HepG2 (cell line): ENCODE data around the gene TRIM27. TPM values are rescaled to one million over a fixed set of nuclear protein-coding genes. Genes with fewer than 3 reads are reported as not detected.

ENCODE experiments used
- CHD4 ChIP-seq: fragments of 200-600 bp; sonication (generic); IDR thresholded peaks from 2 replicates; pipeline ENCODE4 v1.7.0; 2017; ENCODE audit warnings: mild to moderate bottlenecking, low read length, borderline replicate concordance
- EHMT2 ChIP-seq: fragments of 200-600 bp; sonication (generic); IDR thresholded peaks from 2 replicates; pipeline ENCODE4 v1.7.0; 2017; ENCODE audit warnings: antibody characterized with exemption, low read depth, low read length, borderline replicate concordance
- KLF6 ChIP-seq: IDR thresholded peaks from 2 replicates; pipeline ENCODE4 v1.8.0; 2016; ENCODE audit warnings: missing biosample characterization, missing genetic modification reagents
- MYNN ChIP-seq: sonication (generic); formaldehyde crosslinking; IDR thresholded peaks from 2 replicates; pipeline ENCODE4 v1.4.0; 2020; ENCODE audit warnings: mild to moderate bottlenecking, low read depth, missing genetic modification reagents
- POLR2G ChIP-seq: fragments of 200-400 bp; formaldehyde crosslinking; IDR thresholded peaks from 2 replicates; pipeline ENCODE4 v1.6.1; 2018; ENCODE audit warnings: mild to moderate bottlenecking, low read depth, low read length, moderate library complexity
- TBX2 ChIP-seq: sonication (generic); formaldehyde crosslinking; IDR thresholded peaks from 2 replicates; pipeline ENCODE4 v1.5.0; 2020; ENCODE audit warnings: missing genetic modification reagents, mild to moderate bottlenecking, borderline replicate concordance
- ZKSCAN1 ChIP-seq: fragments of 150-350 bp; IDR thresholded peaks from 2 replicates; pipeline ENCODE4 v1.6.1; 2014; ENCODE audit warnings: low read length
- ZNF337 ChIP-seq: sonication (generic); formaldehyde crosslinking; IDR thresholded peaks from 2 replicates; pipeline ENCODE4 v1.5.1; 2020; ENCODE audit warnings: missing genetic modification reagents, low read depth, mild to moderate bottlenecking, borderline replicate concordance
- ZSCAN25 ChIP-seq: sonication (generic); formaldehyde crosslinking; IDR thresholded peaks from 2 replicates; pipeline ENCODE4 v1.8.0; 2022; ENCODE audit warnings: mild to moderate bottlenecking, missing genetic modification reagents
- ZZZ3 ChIP-seq: sonication (generic); formaldehyde crosslinking; IDR thresholded peaks from 2 replicates; pipeline ENCODE4 v1.4.0; 2020; ENCODE audit warnings: missing genetic modification reagents, mild to moderate bottlenecking, borderline replicate concordance
- polyA plus RNA-seq, 8 experiments: library from polyadenylated mRNA; depleted of rRNA in 3 of 8; stranded (reverse) in 7 of 8; unstranded in 1 of 8; fragments of >200 nt; fragmentation: Illumina TruSeq in 4 of 8; extraction: Trizol in 4 of 8; gene quantifications; 2 replicates each; pipeline versions ENCODE4 v1.2.1 to v1.2.3, GENCODE V29; 2011 to 2016; ENCODE audit warnings: low read depth in 4 of 8, missing spikeins in 1 of 8, mixed read lengths in 1 of 8; ENCODE audit not compliant: insufficient read depth in 1 of 8
- total RNA-seq, 5 experiments: library from RNA; depleted of rRNA; stranded (reverse); fragments of >200 nt; fragmentation: Illumina TruSeq; extraction: Trizol; gene quantifications; 2 replicates each; pipeline ENCODE4 v1.2.3, GENCODE V29; 2016; ENCODE audit warnings: low read depth in 1 of 5
- TF ChIP-seq, protein P1 (sequence below): sonication (generic); formaldehyde crosslinking; IDR thresholded peaks from 2 replicates; pipeline ENCODE4 v1.4.0; 2020; ENCODE audit warnings: missing genetic modification reagents
- TF ChIP-seq, protein P2 (sequence below): sonication (generic); formaldehyde crosslinking; IDR thresholded peaks from 2 replicates; pipeline ENCODE4 v1.4.0; 2020; ENCODE audit warnings: missing genetic modification reagents
- TF ChIP-seq, protein P3 (sequence below): sonication (generic); formaldehyde crosslinking; conservative IDR thresholded peaks from 2 replicates; pipeline ENCODE4 v1.8.0; 2022; ENCODE audit warnings: mild to moderate bottlenecking, moderate library complexity, missing genetic modification reagents
- TF ChIP-seq, protein P4 (sequence below): sonication (generic); formaldehyde crosslinking; IDR thresholded peaks from 2 replicates; pipeline ENCODE4 v1.9.0; 2021; ENCODE audit warnings: missing genetic modification reagents, mild to moderate bottlenecking, borderline replicate concordance
- TF ChIP-seq, protein P5 (sequence below): IDR thresholded peaks from 2 replicates; pipeline ENCODE4 v1.6.1; 2016; ENCODE audit warnings: low read depth

Gene TRIM27
- total and polyA plus RNA-seq, 2 of the 13 experiments (the other 11 are each of a cell fraction or from before 2014, with no cell fraction given), result 88.6 to 112 TPM

DNA sequence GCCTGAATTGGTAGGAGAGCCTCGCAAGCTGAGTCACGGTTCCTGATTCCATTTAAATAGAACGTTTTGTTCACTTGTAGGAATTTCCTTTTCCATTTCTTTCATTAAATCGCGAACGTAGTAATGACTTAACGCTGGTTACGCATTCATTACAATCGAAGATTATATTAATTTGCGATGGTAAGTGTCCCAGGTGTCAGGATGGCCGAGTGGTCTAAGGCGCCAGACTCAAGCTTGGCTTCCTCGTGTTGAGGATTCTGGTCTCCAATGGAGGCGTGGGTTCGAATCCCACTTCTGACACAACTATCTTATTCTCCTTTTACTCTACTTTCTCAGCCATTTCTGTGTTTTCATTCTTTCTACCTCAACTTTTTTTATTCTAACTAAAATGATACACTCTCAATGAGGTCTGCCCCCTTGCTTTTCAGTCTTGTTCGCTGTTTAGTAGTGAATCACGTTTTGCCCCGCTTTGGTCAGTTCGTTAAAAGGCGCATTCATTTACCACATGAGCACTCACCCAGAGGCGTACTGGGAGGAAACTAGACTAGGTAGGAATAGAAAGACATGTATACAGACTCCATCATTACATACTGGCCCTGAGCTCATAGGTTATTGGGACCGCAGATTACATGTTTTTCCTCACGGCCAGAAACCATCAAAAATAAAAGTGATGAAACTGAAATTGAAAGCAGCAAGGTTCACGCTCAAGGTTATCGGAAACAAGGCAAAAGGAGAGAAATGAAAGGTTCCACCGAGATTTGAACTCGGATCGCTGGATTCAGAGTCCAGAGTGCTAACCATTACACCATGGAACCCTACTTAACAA is 17.3 kb upstream of the TRIM27 start (continued):
- TF ChIP-seq ZKSCAN1 (peak; percentile 52; the same call in 1 of the 2 replicates), CHD4 (peak; percentile 22; the same call in 1 of the 2 replicates), POLR2G (no peak), TBX2 (peak; percentile 54), ZSCAN25 (CRISPR knock-in tag) (peak; percentile 97), KLF6 (CRISPR knock-in tag) (0 out of 2 replicates have a peak, but pooled peaks have one; percentile 22), MYNN (CRISPR knock-in tag) (no peak), EHMT2 (peak; percentile 55; the same call in 1 of the 2 replicates), ZZZ3 (CRISPR knock-in tag) (no peak), ZNF337 (CRISPR knock-in tag) (peak; percentile 56; the same call in 1 of the 2 replicates)
- TF ChIP-seq, protein P1, sequence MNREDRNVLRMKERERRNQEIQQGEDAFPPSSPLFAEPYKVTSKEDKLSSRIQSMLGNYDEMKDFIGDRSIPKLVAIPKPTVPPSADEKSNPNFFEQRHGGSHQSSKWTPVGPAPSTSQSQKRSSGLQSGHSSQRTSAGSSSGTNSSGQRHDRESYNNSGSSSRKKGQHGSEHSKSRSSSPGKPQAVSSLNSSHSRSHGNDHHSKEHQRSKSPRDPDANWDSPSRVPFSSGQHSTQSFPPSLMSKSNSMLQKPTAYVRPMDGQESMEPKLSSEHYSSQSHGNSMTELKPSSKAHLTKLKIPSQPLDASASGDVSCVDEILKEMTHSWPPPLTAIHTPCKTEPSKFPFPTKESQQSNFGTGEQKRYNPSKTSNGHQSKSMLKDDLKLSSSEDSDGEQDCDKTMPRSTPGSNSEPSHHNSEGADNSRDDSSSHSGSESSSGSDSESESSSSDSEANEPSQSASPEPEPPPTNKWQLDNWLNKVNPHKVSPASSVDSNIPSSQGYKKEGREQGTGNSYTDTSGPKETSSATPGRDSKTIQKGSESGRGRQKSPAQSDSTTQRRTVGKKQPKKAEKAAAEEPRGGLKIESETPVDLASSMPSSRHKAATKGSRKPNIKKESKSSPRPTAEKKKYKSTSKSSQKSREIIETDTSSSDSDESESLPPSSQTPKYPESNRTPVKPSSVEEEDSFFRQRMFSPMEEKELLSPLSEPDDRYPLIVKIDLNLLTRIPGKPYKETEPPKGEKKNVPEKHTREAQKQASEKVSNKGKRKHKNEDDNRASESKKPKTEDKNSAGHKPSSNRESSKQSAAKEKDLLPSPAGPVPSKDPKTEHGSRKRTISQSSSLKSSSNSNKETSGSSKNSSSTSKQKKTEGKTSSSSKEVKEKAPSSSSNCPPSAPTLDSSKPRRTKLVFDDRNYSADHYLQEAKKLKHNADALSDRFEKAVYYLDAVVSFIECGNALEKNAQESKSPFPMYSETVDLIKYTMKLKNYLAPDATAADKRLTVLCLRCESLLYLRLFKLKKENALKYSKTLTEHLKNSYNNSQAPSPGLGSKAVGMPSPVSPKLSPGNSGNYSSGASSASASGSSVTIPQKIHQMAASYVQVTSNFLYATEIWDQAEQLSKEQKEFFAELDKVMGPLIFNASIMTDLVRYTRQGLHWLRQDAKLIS, result peak; percentile 25; the same call in 1 of the 2 replicates
- TF ChIP-seq, protein P2, sequence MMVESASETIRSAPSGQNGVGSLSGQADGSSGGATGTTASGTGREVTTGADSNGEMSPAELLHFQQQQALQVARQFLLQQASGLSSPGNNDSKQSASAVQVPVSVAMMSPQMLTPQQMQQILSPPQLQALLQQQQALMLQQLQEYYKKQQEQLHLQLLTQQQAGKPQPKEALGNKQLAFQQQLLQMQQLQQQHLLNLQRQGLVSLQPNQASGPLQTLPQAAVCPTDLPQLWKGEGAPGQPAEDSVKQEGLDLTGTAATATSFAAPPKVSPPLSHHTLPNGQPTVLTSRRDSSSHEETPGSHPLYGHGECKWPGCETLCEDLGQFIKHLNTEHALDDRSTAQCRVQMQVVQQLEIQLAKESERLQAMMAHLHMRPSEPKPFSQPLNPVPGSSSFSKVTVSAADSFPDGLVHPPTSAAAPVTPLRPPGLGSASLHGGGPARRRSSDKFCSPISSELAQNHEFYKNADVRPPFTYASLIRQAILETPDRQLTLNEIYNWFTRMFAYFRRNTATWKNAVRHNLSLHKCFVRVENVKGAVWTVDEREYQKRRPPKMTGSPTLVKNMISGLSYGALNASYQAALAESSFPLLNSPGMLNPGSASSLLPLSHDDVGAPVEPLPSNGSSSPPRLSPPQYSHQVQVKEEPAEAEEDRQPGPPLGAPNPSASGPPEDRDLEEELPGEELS (CRISPR knock-in tag), result peak; percentile 33; the same call in 1 of the 2 replicates
- TF ChIP-seq, protein P3, sequence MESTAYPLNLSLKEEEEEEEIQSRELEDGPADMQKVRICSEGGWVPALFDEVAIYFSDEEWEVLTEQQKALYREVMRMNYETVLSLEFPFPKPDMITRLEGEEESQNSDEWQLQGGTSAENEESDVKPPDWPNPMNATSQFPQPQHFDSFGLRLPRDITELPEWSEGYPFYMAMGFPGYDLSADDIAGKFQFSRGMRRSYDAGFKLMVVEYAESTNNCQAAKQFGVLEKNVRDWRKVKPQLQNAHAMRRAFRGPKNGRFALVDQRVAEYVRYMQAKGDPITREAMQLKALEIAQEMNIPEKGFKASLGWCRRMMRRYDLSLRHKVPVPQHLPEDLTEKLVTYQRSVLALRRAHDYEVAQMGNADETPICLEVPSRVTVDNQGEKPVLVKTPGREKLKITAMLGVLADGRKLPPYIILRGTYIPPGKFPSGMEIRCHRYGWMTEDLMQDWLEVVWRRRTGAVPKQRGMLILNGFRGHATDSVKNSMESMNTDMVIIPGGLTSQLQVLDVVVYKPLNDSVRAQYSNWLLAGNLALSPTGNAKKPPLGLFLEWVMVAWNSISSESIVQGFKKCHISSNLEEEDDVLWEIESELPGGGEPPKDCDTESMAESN (CRISPR knock-in tag), result no peak
- TF ChIP-seq, protein P4, sequence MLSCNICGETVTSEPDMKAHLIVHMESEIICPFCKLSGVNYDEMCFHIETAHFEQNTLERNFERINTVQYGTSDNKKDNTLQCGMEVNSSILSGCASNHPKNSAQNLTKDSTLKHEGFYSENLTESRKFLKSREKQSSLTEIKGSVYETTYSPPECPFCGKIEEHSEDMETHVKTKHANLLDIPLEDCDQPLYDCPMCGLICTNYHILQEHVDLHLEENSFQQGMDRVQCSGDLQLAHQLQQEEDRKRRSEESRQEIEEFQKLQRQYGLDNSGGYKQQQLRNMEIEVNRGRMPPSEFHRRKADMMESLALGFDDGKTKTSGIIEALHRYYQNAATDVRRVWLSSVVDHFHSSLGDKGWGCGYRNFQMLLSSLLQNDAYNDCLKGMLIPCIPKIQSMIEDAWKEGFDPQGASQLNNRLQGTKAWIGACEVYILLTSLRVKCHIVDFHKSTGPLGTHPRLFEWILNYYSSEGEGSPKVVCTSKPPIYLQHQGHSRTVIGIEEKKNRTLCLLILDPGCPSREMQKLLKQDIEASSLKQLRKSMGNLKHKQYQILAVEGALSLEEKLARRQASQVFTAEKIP (CRISPR knock-in tag), result no peak
- TF ChIP-seq, protein P5, sequence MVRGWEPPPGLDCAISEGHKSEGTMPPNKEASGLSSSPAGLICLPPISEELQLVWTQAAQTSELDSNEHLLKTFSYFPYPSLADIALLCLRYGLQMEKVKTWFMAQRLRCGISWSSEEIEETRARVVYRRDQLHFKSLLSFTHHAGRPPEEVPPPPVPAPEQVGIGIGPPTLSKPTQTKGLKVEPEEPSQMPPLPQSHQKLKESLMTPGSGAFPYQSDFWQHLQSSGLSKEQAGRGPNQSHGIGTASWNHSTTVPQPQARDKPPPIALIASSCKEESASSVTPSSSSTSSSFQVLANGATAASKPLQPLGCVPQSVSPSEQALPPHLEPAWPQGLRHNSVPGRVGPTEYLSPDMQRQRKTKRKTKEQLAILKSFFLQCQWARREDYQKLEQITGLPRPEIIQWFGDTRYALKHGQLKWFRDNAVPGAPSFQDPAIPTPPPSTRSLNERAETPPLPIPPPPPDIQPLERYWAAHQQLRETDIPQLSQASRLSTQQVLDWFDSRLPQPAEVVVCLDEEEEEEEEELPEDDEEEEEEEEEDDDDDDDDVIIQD, result 0 out of 2 replicates have a peak, but pooled peaks have one; percentile 39
